COR-L47 (cell line): ENCODE results near the gene HOXC13.

Source experiments
- DNase-seq: peaks from one replicate; lab custom pipeline; 2025; lab: John Stamatoyannopoulos, UW

Gene HOXC13

GRCh38 chr12:53970451-53970850 lies 31.8 kb downstream of the HOXC13 start:
- DNase-seq = no peak

DNA sequence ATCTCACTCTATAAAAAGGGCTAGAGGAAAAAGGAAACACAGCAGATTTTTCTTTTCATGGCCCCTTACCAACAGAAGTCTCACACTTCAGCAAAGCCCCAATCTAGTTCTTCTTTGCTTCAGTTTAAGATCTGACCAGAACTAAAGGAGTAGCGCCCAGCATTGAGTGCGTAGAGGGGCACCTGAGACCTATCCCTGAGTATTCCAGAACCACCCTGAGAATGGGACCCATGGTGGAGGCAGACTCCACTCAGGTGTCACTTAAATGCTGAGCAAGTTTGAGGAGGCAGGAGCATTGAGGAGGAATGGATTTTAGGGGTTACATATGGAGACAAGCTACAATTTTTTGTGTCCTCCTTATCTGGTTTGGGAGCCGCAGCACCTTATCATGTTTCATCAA lies 32.5 kb downstream of the HOXC13 start:
- DNase-seq = no peak

DNA sequence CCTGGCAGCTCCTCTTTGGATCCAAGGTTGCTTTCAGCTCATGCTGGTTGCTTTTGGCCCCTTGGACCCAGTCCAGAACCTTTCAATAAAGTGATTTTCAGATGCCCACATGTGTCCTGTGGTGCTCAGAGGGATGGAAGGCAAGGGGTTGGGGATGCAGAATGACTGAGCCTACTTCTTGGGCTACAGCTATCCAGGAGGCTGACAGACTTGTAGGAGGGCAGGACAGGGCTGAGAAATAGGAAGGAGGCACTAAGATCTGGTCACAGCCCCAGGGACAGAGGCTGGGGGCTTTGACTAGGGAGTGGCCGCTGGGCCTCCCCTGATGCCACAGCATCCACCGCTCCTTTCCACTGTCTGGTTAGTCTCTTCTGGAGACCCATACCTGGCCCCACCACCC lies 33.1 kb downstream of the HOXC13 start:
- no peak for DNase-seq

GRCh38 chr12:53972152-53972702 lies 33.6 kb downstream of the HOXC13 start:
- DNase-seq = no peak

DNA sequence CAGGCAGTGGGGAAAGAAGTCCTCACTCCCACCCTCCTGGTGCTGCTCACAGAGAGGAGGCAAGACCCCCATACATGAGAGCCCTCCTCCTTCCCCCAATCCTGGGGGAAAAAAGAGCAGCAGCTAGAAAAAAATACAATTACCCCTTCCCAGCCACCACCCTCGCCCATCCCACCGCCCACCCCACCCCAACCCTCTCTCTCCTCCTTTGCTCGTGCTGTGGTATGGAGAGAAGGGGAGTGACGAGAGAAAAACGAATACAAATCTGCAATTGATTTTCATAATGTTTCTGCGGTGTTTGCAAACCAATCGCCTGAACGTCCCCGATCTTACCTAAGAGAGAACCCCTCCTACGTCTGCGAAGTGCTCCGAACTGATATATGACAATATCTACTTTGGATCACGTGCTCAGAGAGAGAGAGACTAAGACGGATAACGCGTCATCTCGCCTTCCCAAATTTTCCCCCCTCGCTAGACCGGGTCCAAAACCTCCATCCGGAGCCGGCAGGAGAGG lies 34.1 kb downstream of the HOXC13 start, which contains the start of gene HOXC11:
HOXC11 (plus strand) TSS at position 405 of the 514 bp plus-strand sequence. CDS start 116 bp downstream, outside the sequence.
- DNase-seq = no peak

- no peak for DNase-seq
Measured at GRCh38 chr12:53973236-53974042, 34.8 kb downstream of the HOXC13 start.

- no peak for DNase-seq
Measured at GRCh38 chr12:53974084-53975063, 35.7 kb downstream of the HOXC13 start, which contains the start of gene HOTAIR. Gene HOTAIR (minus strand): TSS chr12:53974954.

DNA sequence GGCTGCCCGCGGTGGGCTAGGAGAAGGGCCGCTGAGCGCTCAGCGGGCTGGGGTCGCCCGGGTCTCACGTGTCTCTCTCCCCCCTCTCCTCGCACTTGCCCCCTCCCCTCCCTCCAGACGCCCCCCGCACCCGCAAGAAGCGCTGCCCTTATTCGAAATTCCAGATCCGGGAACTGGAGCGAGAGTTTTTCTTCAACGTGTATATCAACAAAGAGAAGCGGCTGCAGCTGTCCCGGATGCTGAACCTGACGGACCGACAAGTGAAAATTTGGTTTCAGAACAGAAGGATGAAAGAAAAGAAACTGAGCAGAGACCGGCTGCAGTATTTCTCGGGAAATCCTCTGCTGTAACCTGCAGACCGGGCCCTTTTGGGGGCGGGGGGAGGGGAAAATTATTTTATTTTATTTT lies 36.4 kb downstream of the HOXC13 start:
- DNase-seq = no peak

- DNase-seq = no peak
Measured at GRCh38 chr12:53975479-53976152, 37.0 kb downstream of the HOXC13 start.

GRCh38 chr12:53976172-53976822 lies 37.7 kb downstream of the HOXC13 start:
- DNase-seq = no peak

GRCh38 chr12:53976823-53977595 lies 38.4 kb downstream of the HOXC13 start:
- no peak for DNase-seq

- DNase-seq = no peak
Measured at GRCh38 chr12:53977596-53978445, 39.2 kb downstream of the HOXC13 start.

- DNase-seq = no peak
Measured at GRCh38 chr12:53978477-53979356, 40.1 kb downstream of the HOXC13 start.

DNA sequence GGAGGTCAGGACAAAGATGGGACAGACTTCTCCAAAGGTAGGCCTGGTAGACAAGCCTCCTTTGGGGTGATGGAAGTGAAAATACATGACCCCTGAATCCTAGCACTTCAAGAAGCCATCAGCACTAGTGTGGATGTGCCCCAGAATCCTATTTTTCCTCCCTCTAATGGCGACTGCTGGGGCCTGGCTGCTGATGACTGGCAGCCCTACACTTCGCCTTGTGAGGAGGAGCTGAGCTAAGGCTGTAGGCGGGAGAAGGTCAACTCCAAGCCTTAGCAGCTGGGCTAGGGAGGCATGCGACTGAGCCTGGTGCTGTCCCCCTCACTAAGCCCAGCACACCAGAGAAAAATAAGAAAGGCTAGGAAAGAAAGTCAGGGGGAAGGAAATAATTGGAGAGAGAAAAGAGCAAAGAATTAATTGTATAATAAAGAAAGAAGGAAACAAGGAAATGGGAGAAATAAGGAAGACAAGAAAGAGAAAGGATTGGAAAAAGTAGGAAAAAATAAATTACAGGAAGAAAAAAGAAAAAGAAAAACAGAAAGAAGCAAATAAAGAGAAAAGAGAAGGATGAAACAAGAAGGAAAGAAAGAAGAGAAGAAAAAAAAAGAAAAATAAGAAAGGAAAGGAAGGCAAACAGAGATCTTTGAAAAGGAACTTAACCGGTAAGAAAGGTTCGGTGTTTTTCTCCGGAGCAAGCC lies 41.6 kb downstream of the HOXC13 start:
- DNase-seq = no peak

- DNase-seq = no peak
Measured at GRCh38 chr12:53980802-53981496, 42.3 kb downstream of the HOXC13 start.

DNA sequence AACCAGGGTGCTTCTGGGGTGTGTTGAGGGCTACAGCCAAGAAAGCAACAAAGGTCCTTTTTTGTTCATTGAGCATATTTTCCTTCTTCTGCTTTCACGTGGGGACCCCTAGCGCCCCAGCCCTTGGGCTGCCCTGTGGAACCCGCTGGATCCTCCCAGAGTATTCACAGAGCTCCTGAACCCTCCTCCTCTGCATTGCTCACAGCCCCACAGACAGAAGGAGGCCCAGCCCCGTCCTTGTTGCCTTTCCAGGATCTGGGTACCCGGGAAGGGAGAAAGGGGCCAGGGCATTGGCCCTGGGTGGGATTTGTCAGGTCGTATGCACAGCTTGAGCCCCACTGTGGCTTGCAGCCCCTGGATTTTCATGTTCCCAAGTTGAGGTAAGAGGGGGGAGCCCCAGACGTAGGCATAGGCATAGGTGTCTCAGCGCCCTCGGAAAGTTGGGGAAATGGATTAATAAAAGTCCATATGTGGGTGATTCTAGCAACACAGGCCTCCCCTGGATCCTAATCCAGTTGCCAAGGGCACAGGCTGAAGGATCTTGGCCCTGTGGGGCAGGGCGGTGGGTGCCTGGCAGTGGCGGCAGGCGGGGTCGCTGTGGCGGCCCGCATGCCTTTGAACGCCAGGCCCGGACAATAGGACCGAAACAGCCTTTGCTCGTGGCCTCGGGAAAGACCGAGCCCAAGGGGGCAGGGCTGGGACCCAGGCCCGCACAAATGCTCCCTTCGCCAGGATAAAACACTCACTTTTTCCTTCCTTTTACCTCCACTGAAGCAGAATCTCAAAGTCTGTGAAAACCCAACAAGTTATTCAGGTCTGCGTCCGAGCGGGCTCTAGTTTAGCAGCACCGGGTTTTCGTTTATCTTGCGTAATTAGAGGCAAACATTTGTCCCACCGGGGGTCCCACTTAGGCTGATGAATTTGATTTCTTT lies 43.3 kb downstream of the HOXC13 start:
- no peak for DNase-seq
